ENCODE measurements around the gene CCL19. TPM values are rescaled to one million over a fixed set of nuclear protein-coding genes. Genes with fewer than 3 reads are reported as not detected.
"Not testable (repeated sequence)": the region's sequence is repeated elsewhere in the genome, so short reads cannot be mapped to it uniquely, and the experiment has no call there.

Gene CCL19
- total RNA-seq, 4 donors from 2014 or later: 0.57 to 1.7 (median 1.2) TPM; not detected in 1

- no peak overlapping the region for H3K27ac ChIP-seq
- 89 to 100% methylated on average over 1 of the region's 1 CpG for WGBS, 2 donors
- intact Hi-C loops (cut with DNase I): no loop called here
- peaks cover 0 to 4% (median 0%) of the 10 kb centered on the region in 4 donors for H3K27me3 ChIP-seq
- no peak for TF ChIP-seq POLR2A (IDR thresholded peaks at IDR 0.05)
- TF ChIP-seq, protein P1, sequence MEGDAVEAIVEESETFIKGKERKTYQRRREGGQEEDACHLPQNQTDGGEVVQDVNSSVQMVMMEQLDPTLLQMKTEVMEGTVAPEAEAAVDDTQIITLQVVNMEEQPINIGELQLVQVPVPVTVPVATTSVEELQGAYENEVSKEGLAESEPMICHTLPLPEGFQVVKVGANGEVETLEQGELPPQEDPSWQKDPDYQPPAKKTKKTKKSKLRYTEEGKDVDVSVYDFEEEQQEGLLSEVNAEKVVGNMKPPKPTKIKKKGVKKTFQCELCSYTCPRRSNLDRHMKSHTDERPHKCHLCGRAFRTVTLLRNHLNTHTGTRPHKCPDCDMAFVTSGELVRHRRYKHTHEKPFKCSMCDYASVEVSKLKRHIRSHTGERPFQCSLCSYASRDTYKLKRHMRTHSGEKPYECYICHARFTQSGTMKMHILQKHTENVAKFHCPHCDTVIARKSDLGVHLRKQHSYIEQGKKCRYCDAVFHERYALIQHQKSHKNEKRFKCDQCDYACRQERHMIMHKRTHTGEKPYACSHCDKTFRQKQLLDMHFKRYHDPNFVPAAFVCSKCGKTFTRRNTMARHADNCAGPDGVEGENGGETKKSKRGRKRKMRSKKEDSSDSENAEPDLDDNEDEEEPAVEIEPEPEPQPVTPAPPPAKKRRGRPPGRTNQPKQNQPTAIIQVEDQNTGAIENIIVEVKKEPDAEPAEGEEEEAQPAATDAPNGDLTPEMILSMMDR (IDR thresholded peaks at IDR 0.05): no peak
- no peaks in the 10 kb centered on the region for H3K9me3 ChIP-seq
- DNase-seq: no peak
- no peaks in the 10 kb centered on the region for H3K4me1 ChIP-seq
- H3K36me3 ChIP-seq: no peaks in the 10 kb centered on the region
- no peak overlapping the region for H3K4me3 ChIP-seq
These were observed 41.4 kb upstream of the CCL19 start for GRCh38 chr9:34732478-34732877.

- Histone ChIP-seq H3K4me3 (no peak overlapping the region), H3K9me3 (no peaks in the 10 kb centered on the region), H3K36me3 (no peaks in the 10 kb centered on the region), H3K4me1 (peaks cover 0 to 6% (median 2%) of the 10 kb centered on the region in 3 donors), H3K27me3 (peaks cover 0 to 7% (median 0%) of the 10 kb centered on the region in 4 donors), H3K27ac (no peak overlapping the region)
- intact Hi-C loops (cut with DNase I): no loop called here
- no peak for DNase-seq
- 87 to 96% methylated on average over 7 to 8 of the region's 11 CpGs for WGBS, 2 donors
- TF ChIP-seq, protein P1 (IDR thresholded peaks at IDR 0.05): no peak
These were observed 32.1 kb upstream of the CCL19 start for GRCh38 chr9:34723141-34723540.

DNA sequence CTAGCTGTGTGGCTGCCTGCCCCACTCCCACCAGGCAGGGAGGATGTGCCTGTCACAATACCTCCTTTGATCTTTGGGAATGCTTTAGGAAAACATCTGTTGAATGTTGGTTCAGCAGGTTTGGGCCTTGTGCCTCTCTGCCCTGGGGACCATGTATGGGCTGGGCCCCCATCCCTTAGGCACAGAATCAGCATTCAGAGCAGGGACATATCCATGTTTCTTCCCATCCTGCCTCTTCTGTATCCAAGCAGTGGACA is 28.6 kb upstream of the CCL19 start:
- H3K36me3 ChIP-seq; DNase-seq; H3K27ac ChIP-seq; intact Hi-C loops (cut with DNase I); H3K27me3 ChIP-seq; H3K4me3 ChIP-seq; H3K9me3 ChIP-seq: not testable (repeated sequence)
- peaks cover 0 to 34% (median 2%) of the 10 kb centered on the region in 3 donors for H3K4me1 ChIP-seq

- Histone ChIP-seq H3K4me1 (peaks cover 0 to 39% (median 2%) of the 10 kb centered on the region in 3 donors), H3K27ac (no peak overlapping the region), H3K27me3 (no peaks in the 10 kb centered on the region), H3K9me3 (no peaks in the 10 kb centered on the region), H3K4me3 (no peak overlapping the region), H3K36me3 (no peaks in the 10 kb centered on the region)
- 82 to 90% methylated on average over 5 to 8 of the region's 8 CpGs for WGBS, 2 donors
- no peak for DNase-seq
- TF ChIP-seq, protein P1 (IDR thresholded peaks at IDR 0.05): no peak
- TF ChIP-seq POLR2A (IDR thresholded peaks at IDR 0.05): no peak
- intact Hi-C loops (cut with DNase I): no loop called here
These were observed 28.1 kb upstream of the CCL19 start for GRCh38 chr9:34719021-34719768.

DNA sequence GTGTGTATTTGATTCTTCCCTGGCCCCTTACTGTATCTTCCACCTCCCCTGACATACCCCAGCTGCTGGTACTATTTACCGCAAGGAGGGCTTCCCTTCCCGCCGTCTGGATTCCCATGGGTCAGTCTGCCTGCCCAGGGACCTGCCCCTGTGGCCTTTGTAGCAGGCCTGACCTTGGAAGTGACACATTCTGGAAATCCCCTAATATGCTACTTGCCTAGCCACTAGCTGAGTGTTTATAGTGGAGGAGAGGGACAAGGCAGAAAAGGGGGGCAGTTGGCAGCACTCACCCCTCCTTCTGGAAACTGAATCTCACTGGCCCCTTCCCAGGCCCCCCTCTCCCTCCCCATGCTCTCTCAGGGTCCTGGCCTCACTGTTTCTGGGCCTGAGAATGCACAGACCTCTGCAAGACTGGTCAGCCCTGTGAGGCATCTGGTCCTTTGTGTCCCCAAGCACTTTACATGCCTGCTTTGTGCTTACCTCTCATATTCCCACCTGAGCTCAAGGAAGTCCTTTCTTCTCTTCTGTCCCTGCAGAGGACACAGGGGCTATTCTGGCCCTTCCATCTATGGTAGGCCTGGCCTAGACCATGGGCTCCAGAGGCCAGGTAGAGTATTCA is 27.0 kb upstream of the CCL19 start:
- Histone ChIP-seq H3K27me3 (no peaks in the 10 kb centered on the region), H3K4me3 (no peak overlapping the region), H3K36me3 (no peaks in the 10 kb centered on the region), H3K27ac (no peak overlapping the region), H3K4me1 (peaks cover 0 to 43% (median 2%) of the 10 kb centered on the region in 3 donors), H3K9me3 (no peaks in the 10 kb centered on the region)
- TF ChIP-seq, protein P1 (IDR thresholded peaks at IDR 0.05): no peak
- TF ChIP-seq POLR2A (IDR thresholded peaks at IDR 0.05): no peak
- 60% methylated on average over 1 of the region's 3 CpGs; no CpG with 5 or more reads in 1 of the 2 donors for WGBS, 2 donors
- intact Hi-C loops (cut with DNase I): no loop called here
- no peak for DNase-seq
